GM19463 (cell line): ENCODE measurements around the gene ZDBF2.
"Not testable (repeated sequence)": the region's sequence is repeated elsewhere in the genome, so short reads cannot be mapped to it uniquely, and the experiment has no call there.

Source experiments
- ATAC-seq: cut with Tn5 transposase; IDR thresholded peaks from one replicate; pipeline ENCODE4 v1.9.1; 2021; ENCODE audit warnings: mild to moderate bottlenecking, moderate library complexity; ENCODE audit not compliant: unreplicated experiment

ZDBF2 gene

DNA sequence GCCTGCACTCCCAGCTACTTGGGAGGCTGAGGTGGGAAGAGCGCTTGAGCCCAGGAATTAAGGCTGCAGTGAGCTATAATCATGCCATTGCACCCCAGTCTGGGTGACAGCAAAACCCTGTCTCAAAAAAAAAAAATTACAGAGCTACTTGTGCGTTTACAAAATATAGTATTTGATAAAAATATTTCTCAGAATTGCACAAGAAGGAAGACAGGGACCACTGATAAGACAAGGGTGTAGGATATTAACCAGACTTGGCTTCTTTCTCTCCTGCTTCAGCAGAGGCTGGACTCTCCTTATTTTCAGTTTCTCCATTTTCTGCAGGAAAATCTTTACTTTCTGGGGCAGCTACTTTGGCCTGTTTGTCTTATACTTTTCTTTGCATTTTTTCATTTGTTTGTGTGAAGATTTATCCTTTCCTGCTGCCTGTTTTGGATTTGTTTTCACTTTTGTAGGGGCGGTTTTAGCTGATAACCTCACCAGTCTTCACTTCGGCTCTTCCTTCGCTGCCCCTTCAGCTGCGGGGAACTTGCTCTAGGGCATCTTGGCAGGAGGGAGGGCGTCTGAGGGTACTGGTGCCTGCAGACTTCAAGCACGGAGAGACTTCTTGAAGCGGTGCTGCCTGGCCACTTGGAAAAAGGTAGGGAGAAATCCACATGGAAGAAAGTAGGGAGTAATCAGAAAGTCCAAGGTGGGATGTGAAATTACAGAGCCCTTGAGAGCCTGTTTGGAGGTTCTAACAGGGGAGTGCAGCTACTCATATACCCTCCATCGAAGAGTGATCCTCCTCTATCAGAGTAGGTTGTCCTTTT is 14.9 kb upstream of the ZDBF2 start:
- ATAC-seq = no peak

DNA sequence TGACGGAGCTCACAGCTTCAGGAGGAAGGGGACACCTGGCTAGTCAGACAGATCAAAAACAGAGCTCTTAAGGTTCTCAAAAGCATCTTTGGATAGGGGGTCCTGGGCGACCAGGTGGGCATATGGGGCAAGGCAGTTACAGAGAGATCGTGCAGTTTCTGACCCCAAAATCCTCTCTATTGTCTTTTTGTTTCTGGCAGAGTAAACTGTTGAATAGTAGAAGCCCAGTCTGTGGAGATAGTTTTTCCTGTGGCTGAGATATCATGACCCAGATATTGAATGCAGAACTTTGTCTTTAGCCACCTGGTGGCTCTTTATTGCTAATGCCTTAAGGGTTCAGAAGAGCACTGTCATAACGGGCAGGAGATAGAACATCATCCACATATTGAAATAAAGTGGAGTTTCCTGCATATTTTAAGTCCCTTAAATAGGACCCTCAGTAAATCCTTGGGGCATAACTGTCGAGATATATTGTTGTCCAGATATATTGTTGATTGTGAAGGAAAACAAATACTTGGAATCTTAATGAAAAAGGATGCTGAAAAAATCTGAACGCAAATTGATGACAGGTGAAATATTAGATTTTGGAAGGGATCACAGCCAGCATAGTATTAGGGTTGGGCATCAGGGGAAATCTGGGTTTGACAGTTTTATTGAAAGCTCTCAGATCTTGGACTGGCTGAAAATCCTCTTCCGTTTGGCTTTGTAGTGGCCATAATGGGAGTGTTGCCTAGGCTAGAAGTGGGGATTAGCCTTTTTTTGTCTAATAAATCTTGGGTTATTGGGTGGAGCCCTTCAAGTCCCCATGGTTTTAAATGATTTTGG is 14.1 kb upstream of the ZDBF2 start:
- ATAC-seq = peak; percentile 86

GRCh38 chr2:206263959-206264603 is 10.4 kb upstream of the ZDBF2 start:
- ATAC-seq = no peak

DNA sequence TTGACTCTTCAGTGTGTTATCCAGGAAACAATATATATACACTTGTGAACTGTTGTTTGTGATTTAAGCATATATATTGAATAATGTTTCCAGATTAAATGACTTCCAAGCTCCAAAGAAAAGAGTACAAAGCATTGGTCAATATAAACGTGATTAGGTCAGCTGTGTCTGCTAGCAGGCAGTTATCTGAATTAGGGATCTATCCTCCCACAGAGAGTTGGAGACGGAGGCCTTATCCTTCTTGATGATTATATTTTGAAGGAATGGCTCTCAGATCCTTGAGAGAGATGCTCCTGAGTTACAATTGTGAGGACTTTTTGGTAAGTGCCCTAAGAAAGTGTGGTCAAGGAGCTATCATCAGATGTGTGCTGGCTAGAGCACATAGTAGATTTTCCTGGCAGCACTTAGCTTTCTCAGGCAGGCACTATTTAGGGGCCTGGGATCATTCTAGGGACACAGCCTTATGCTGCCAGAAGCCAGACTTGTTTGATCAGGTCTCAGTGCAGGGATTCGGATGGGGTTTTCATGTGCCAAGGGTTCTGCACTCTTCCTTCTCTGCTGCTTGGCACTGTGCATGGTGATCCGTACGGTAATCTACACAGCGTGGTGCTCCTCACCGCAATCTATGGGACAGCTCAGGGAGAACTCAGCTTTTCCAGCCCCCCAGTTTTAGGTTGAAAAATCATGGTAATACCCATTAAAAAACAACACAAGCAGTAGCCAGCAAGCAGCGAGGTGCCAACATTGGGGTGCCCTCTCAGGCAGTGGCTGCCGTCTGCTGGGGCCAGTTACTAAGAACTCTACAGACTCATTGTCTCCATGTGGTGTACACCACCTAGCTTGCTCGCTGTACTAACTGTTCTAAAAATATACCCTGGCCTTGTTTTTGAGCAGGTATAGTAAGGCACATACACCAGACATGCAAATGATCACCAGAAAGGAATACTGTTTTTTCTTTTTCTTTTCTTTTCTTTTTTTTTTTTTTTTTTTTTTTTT is 8.0 kb upstream of the ZDBF2 start:
- ATAC-seq = no peak

DNA sequence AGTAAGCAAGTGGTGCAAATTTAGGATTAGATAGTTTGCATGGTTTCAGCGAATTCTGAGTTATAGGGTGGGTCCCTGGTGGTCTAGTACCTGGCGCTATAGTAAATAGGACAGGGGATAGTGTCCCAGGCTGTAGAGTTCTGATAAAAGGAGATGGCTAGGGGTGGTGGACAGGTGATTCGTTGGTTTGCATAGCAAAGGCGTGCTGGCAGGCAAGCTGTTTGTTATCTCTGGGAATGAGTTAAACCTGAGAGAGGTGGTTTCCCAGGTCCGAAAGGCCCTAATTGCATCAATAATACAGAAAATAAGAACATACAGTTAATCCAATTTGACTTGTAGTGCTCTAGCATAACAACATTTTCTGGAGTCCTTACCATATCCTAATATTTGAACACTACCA is 6.9 kb upstream of the ZDBF2 start:
- no peak for ATAC-seq

DNA sequence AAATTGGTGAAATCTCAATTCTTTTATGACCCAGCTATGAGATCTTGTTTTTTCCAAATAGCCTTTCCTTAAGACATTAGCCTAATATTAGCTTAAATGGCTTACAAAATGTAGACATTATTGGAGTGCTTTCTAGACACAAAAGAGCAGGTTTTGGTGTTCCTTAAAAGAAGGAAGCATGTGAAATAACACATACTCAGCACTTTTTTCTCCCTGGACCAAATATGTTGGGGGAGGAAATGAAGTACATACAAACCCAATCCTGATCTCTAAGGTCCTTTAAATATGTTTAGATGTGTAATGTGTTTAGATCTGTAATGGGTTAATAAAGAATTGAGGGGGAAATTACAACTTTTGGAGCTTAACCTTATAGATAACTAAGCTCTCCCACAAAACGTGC is 3.4 kb upstream of the ZDBF2 start:
- no peak for ATAC-seq

- no peak for ATAC-seq
Measured at GRCh38 chr2:206273905-206274304, 558 bp upstream of the ZDBF2 start.

DNA sequence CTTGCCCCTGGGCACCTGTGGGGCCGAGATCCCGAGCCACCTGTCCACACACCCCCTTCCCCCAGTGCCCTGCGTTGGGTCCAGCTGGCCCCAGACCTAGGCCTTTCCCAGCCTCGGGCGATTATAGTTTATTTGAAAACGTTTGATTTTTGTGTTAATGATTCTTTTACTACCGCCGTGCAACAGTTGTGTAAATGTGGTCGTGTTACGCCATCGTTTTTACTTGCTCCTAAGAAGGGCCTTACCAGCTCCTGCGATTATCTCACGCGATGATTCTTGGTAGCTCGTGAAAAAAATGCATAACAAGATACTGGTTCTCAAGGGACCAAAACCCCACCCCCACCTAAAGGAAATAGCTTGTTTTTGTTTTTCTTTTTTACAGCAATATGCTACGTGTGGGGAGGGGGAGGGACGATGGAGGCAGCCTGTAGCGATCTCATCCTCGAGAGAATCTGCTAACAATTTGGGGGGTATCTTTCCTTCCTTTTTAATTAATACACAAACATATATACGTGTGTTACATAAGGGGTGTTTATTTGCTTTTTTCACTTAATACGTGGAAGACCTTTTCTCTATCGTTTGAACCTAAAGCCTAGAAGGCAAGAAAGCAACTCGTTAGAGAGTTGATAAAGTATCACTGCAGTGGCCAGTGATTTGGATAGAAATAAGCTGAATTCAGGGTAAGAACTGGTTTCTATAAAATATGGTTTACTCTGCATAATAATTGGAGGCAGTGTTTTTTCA is 1.0 kb downstream of the ZDBF2 start:
- peak; percentile 21 for ATAC-seq

DNA sequence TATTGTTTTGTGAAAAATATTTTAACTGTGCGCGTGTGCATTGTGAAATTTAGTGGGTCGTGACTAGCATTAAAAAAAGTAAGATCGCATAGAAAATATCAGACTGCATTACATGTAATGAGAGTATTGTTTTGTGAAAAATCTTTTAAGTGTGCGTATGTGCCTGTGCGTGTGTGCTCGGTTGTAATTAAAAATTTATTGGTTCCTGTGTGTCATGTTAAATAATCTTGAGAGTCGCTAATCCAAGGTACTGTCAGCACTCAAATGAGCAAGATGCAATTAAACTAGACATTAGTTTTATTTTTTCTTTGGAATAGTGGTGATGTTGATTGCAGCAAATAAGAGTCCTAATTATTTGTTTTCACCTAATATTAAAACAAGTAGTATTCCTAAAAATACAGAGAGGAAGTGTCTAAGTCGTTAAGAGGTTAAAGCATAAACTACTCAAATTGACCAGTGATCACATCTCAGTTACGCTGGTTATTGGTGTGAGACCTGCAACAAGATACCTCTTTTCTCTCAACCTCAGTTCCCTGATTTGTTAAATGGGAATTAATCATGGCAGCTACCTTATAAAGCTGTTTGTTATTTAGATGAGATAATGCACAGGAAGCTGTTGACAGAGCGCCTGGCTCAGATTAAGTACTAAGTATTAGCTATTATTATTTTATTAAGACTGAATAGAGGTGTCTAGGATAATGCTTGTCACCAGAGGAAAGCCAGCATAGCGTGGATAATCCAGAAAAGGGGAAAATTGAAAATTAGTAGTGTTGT is 1.9 kb downstream of the ZDBF2 start:
- no peak for ATAC-seq

GRCh38 chr2:206277503-206277902 is 3.0 kb downstream of the ZDBF2 start:
- ATAC-seq = no peak

- no peak for ATAC-seq
Measured at GRCh38 chr2:206282746-206283145, 8.3 kb downstream of the ZDBF2 start.

GRCh38 chr2:206287197-206287596 is 12.7 kb downstream of the ZDBF2 start:
- ATAC-seq = no peak

DNA sequence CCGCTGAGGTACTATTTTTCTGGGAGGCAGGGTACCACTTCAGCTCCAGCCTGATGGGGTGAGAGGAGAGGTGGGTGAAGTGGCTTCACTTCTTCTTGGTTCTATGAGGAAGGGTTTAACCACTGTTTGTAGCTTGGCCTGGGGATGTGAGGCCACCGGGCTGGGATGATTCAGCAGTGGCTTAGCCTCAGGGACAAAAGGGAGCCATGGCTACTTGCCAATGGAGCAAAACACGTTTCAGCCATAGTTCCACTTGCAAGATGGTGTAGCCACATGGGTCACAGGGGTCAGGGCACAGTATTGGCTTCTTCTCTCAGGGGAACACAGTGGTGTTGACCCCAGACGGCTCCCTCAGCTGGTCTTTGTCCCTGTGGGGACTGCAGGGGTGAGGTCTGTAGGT is 14.9 kb downstream of the ZDBF2 start:
- no peak for ATAC-seq

GRCh38 chr2:206296128-206296527 is 21.7 kb downstream of the ZDBF2 start:
- ATAC-seq = no peak

GRCh38 chr2:206299608-206300007 is 25.1 kb downstream of the ZDBF2 start:
- ATAC-seq = not testable (repeated sequence)

DNA sequence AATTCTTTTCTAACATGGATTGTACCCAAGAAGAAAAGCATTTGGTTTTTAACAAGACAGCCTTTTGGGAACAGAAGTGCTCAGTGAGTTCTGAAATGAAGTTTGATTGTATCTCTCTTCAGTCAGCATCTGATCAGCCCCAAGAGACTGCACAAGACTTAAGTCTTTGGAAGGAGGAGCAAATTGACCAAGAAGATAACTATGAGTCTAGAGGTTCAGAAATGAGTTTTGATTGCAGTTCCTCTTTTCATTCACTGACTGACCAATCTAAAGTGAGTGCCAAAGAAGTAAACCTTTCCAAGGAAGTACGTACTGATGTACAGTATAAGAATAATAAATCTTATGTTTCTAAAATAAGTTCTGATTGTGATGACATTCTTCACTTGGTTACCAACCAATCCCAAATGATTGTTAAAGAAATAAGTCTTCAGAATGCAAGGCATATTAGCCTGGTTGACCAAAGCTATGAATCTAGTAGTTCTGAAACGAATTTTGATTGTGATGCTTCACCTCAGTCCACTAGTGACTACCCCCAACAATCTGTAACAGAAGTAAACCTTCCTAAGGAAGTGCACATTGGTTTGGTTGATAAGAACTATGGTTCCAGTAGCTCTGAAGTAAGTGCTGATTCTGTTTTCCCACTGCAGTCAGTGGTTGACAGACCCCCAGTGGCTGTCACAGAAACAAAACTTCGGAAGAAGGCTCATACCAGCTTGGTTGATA is 31.2 kb downstream of the ZDBF2 start:
- peak; percentile 76 for ATAC-seq

DNA sequence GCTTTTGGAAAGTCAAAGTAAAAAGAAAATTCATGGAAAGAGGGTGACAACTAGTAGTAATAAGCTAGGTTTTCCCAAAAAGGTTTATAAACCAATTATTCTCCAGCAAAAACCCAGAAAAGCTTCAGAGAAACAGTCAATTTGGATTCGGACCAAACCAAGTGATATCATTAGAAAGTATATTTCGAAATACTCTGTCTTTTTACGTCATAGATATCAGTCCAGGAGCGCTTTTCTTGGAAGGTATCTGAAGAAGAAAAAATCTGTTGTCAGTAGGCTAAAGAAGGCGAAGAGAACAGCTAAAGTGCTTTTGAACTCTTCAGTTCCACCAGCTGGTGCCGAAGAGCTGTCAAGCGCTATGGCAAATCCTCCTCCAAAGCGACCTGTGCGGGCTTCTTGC is 36.6 kb downstream of the ZDBF2 start:
- no peak for ATAC-seq

- ATAC-seq = no peak
Measured at GRCh38 chr2:206316141-206316540, 41.7 kb downstream of the ZDBF2 start.
